NCI-H345 (cell line): ENCODE data around the gene CTNNA1.
A peak's percentile ranks its signal among the peaks of the same experiment; 100 is the strongest.

Experiments used
- DNase-seq: peaks from one replicate; lab custom pipeline; 2025; lab: John Stamatoyannopoulos, UW

CTNNA1 gene

DNA sequence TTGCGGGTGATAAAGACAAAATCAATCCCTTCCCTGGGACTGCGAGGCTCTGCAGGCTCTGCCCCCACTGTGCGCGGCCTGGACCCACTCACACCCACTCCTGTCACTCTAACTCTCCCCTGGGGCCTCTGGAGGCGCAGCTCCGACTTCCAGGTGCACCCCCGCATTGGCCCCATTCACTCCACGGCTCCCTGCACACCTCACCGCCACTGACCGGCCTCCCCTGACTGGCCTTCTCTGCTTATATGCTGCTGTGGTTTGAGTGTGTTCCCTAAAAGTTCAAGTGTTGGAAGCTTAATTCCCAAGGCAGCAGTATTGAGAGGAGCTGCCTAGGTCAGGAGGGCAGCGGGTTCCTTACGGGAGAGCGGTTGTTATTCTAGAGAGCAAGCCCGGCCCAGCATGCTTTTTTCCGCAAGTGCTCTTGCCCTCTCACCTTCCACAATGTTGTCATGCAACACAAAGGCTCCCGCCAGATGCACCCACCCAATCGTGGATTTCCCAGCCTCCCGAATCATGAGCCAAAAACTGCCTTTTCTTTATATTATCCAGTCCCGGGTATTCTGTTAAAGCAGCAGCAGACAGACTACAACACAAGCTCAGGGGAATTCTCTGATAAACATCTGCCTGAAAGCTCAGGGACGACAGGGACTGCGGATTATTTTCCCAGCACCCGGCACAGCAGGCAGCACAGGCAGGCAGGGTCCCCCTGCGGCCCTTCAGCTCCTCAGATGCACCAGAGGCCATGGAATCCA, 195.4 kb downstream of the CTNNA1 start:
- DNase-seq, result no peak

DNA sequence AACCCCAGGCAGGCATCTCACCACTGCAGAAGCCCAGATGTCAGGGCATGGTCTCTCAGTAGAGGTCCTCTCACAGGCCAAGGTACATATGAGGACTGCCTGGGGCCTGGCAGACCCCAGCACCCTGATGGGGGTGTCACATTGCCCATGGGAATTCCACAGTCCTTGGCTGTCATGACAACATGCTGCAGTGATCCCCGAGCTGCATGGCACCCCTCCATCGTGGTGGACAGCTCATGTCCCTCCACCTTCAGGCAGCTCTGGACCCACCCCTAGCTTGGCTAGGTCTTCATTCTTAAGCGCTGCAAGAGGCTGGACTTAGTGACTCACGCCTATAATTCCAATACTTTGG, 196.0 kb downstream of the CTNNA1 start:
- no peak for DNase-seq

DNA sequence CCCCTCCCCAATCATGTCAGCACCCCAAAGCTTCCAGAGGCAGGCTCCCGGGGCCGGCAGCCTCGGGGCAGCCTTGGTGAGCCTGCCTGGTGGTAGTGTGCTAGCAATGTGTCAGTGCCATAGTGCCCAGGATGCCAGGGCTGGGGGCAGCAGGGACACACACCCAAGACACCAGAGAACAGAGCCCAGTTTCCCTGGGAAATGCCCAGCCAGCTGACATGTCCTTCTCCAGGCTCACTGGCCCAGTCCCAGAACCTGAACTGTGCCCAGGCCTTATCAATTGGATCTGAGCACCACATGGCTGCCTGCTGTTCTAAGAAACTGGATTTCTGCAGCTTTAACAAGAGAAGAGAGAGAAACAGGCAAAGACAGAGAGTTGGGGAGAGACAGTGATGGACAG, 196.8 kb downstream of the CTNNA1 start:
- DNase-seq, result no peak

DNA sequence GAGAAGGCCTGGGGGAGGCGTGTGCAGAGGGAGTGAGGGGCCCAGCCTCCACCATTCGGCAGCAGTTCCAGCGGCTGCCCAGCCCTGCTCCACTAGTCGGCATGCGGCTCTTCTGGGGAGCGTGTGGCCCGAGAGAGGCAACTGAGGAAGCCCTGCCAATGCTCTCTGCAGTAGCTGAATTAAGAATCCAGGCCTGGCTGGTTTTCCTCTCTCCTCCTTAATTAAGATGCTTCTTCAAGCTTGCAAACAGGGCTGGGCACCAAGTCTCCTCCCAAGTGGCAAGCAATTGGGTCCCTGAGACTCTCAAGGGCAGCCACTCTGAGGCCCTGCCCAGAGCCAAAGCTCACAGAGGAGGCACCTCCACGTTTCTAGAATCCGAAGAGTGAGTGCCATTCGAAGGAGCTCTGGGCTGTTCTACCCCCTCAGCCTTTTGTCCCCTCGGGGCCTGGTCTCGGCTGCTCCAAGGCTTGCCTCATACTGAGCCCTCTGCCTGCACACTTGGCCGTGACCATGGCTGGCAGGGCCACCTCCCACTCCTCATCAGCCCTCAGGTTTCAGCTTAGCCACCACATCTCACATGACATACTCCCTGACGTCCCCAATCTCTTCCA, 197.3 kb downstream of the CTNNA1 start:
- DNase-seq, result no peak

DNA sequence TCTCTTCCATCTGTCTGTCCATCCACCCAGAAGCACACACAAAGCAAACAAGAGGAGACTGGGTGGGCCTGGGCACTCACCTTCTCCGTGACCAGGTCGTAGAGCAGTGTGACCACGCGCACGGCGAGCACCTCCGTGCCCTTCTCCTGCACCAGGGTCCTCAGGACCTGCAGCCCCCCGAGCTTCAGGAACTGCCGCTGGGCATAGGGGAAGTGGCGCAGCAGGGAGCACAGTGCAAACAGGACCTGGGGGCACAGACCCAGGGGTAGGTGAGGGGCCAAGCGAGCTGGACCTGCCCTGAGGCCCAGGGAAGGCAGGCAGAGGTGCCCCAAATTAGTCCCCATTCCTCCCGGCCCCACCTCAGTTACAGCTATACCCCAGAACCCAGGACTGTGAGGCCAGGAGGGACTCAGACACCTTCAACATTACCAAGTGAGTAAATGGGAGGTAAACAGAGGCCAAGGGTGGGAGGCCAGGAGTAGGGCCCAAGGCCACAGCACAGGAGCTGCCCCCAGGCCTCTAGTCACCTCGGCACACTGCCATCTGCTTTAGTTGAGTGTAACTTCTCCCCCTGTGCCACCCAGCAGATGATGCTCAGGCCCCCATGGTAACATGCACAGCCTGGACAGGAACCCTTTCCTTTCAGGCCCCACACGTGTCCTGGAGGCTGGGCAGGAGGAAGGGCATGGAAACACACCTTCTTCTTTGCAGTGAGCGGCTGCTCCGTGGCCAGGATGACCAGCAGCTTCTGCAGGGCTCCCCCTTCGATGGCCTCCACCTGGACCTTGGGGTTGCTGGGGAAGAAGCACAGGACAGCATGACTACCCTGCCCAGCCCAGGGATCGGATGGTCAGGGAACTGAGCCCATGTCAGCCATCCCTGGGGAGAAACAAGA, 198.1 kb downstream of the CTNNA1 start:
- no peak for DNase-seq

DNA sequence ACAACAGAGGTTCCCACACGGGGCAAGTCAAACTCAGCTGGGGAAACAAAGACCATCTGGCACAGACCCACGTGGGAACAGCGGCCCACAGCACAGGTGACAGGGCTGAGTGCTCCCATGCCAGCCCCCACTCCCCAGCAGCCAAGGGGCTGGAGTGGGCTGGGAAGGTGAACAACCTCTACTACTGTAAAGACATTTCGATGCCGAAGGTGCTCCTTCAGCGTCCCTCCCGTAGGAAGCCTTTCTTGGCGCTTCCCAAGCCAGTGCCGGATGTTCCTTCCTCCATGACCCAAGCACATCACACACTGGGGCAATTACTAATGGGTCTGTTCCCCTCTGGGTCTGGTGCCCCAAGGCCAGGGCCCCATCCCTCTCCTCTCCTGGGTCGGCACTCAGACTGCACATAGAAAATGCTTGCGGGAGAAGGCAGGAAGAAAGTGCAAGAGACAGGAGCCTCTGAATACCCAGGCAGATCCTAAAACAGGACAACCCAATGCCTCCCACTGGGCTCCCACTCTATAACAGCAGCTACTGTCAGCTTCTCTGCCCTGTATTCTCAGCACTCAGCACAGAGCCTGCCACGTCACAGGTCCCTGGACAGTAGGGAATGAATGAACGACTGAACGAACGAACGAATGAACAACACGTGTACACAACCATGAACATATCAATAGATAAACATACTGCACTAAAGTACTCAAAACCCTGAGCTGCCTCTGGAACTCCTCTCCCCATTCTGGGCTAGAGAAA, 198.9 kb downstream of the CTNNA1 start:
- no peak for DNase-seq

DNA sequence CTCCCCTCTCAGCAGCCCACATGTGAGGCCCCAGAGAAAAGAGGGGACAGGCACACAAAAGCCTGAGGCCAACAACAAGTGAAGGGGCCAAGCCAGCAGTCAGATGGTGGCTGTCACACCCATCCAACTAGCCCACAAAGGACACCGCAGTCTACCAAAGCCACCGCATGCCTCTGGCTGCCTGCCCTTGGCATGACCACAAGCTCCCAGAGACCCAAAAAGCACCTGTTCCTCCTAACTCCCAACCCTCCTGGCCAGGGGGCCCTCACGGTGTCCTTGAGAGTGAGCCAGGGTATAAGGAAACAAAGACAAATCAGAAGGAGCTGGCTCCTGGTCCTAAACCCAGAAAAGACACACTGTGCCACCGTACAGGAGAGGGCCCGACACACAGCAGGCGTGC, 199.7 kb downstream of the CTNNA1 start:
- DNase-seq, result no peak

DNA sequence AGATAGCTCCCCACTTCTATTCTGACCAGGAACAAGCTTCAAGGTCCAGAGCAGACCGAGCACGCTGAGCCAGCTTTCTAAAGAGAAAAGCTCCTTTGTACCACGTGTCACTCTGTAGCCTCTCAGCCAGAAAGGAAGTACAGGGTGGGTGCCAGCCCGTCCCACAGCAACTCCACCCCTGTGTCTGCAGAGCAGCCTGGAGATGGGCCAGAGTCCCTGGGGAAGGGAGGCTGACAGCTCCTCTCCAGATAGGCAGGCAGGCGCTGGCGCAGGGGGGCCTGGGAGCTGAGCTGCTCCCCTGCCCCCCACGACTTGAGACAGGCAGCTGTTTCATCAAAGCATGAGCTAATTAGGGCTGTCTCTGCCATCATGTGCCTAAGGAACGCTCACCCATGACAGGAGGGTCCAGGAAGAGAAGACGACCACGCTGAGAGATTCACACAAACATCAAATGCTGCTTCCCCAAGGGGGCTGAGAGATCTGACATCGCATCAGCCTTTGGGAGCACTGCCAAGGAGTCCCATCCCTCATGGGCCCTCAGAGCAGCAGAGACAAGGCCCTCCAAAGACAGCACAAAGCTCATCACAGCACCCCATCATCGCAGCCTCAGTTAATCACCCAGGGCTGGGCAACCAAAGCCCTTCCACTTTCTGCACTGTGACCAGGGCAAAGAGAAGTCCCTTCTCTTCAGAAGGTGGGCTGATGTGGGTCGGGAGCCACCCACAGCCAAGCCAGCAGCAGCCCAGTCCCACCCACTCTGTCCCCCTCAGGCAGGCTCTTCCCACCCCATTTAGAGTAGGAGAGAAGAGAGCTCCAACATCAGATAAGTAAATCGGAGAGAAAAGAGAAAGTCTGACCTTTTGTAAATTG, 200.4 kb downstream of the CTNNA1 start:
- DNase-seq, result peak; percentile 95

DNA sequence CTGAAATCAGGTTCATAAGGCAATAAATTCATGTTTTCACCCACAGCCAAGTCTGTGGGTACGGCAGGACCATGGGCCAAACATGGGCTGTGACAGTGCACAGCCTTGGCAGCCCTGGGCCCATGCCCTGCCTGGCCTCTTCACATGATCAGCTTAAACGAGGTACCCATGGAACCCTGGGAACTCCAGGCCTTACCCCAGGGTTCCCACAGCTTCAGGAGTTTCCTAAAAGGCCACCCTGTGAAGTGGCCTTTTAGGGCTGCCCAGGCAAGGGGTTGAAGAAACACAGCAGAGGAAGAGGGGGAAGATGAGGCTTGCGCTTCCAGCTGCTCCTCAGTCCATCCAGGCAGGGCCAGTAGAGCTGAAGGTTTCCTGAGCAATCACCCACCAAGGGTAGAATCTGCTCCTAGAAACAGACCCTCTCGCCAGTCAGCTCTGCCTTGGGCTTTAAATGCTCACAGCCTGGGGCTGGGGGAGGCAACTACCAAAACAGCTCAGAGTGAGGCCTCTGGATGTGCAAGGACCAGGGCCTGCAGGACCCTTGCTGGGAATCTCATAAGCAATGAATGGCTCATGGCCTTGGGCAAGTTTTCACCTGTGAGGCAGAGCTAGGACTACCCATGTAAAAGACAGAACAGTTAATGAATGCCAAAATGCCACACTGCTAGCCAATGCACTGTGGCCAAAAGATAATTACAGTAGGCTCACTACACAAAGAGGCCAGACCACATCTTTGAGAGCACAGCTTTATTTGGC, 201.2 kb downstream of the CTNNA1 start:
- DNase-seq, result peak; percentile 72

DNA sequence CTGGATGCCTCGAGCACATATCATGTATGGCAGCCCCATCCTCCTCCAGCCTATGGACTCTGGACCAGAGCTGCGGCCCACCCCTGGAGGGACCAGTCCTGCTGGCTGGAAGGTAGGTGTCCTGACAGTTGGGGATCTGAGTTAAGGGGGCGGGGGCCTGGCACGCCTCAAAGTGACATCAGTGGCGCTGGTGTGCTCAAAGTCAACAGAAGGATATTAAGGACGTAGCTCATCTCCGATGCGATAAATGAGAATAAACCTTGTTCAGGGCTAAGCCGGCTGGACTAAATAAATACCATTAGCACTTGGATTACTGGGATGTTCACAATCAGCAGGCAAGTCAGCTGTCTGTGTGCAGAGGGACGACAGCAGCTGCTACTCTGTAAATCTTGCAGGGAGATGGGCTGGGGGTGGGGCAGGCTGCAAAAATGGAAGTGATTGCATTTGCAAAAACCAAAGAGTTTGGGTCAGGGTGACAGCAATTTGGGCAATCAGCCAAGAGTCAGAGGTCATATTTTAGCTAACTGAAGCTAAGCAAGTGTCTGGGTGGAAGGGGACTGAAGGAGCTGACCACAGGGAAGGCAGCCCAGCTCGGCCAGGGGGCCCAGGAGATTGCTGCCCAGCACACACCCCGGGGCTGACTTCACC, 201.9 kb downstream of the CTNNA1 start:
- DNase-seq, result peak; percentile 95

DNA sequence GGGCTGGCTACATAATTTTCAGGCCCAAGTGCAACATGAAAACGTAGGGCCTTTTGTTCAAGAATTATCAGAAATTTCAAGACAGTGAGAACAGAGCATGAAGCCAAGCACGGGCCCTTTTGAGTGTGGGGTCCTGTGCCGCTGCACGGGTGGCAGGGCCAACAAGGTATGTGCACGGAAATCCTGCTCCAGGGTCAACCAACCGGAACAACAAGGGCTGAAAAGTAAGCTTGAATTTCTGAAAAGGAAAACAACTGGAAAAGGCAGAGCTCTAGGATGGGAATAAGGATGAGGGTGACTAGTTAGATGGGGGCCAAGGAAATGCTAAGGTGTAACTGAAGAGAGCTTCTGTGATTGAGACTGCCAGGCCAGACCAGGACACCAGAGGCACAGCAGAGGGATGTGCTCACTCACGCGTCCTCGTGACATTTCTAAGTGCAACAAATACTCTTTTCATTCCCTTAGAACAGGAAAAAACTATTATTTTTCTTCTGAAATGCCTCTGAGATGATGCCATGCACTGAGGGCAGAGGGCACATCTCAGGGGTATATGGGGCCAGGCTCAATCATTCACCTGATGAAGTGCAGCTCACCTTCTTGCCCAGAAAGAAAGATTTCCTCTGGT, 202.6 kb downstream of the CTNNA1 start:
- no peak for DNase-seq

DNA sequence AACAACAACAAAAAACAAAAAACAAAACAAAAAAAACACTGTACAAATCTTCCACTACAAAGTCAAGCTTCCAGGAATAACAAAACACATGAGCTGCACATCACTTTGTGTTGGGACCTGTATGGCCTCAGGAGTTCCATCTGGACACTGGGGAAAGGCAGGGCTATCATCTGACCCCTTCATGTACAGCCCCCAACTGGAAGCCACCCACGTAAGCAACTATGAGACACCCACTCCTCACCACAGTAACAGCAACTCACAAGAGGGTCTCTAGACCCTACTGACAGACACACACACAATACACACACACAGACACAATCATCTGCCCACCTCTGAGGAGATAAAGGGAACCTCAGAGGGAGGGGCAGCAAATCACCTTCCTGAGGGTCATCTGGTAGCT, 203.6 kb downstream of the CTNNA1 start:
- DNase-seq, result no peak

DNA sequence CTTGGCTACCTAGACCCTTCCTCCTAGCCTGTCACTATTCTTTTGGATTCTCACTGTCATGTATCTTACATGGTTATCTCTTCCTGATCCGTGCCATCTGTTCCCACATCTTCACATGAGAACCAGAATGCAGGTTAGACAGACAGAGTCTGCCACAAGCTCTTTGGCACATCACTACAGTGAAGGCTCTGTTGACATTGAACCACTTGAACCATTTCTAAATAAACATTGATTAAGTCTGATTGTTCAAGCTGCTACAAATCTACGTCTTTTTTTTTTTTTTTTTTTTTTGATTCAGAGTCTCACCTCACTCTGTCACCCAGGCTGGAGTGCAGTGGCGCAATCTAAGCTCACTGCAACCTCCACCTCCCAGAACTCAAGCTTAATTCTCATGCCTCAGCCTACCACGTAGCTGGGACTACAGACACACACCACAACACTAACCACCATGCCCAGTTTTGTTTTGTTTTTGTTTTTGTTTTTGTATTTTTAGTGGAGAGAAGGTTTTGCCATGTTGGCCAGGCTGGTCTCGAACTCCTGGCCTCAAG, 207.0 kb downstream of the CTNNA1 start:
- DNase-seq, result peak; percentile 90

DNA sequence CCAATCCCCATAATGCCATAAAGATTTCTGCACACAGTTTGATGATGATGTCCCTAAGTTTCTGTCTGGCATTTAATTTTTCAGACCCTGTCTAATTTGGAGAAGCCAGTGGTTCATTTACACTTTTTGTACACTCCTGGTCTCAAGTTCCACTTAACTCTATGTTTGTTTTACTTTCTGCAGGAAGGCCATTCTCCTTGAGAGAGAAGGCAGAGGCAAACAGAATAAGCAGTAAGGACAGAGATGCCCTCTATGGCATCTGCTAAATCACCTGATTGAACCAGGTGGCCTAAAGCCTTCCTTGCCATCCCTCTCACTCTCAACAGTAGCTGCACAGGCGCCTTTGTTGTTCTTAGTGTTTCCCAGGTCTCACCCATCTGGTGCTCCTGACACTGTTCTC, 208.0 kb downstream of the CTNNA1 start:
- DNase-seq, result peak; percentile 42

DNA sequence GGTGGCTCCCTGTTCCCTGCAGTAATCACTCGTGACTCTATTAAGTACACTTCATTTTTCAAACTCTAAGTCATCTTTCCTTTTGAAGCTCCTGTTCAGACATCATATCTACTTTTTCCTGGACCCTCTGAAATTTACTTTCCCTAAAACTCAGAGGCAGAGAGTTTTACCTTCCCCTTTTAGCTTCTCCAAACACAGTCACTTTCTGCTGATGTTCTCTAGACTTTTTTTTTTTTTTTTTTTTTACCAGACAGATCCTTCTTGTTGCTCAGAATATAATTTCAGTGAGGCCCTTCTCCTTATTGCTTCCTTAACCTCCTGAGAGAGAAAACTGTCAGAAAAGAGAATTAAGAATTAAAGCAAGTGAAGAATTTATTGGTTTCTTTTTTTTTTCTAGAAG, 208.5 kb downstream of the CTNNA1 start:
- no peak for DNase-seq

DNA sequence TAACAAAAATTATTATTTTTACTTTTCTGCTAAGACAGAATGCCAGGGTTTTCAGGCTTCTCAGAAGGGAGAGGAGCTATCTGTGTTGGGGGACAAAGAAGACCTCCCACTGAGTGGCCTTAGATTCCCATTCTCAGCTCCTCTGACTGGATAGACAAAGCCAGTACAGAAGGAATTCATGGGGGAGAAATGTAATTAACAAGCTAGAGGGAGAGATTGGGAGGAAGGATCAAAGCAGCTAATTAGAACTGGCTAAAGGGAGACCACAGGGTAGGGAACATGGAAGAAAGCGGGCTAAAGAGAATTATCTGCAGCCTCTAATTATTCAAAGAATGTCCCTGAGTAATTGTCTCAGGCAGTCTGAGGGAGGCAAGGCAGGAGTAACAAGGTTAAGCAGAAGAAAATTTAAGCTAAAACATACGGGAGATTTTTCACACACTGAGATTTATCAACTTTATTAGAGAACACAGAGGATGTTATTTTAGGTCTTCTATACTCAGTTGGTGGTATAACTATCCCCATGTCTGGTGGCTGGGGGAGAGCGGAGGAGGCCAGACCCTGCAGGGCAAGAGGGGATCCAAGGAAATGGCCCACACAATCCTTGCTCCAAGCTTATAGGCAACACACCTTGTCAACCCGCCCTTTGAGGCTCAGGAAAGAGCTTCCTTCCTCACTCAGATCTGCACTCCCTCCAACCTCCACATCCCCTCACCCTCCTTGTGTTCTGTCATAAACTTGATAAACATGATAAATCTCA, 209.6 kb downstream of the CTNNA1 start:
- DNase-seq, result no peak

DNA sequence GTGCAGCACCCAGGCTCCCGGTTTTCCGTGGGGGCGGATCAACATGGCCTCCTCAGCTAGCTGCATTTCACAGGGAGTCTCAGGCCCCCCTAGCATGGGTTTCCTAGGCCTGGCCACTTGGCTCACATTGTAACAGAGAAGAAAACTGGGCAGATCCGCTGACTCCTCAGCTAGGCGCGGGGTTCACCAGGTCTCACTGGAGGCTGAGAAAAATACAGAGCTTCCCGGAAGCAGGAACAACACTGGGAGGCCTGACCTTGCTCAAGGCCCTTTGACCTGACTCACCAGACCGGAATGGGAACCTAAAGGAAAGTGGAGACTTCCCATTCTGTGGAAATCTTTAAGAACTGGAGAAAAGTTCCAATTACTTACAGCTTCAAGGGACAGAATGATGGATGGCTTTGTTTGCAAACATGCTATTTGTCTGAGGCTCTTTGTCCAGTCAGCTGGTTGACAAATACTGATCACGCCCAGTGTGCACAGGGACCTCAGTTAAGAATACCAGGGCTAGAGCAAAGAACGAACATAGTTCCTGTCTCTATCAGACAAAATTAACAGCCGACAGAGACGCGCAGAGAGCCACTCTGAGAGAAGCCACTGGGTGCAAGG, 210.6 kb downstream of the CTNNA1 start:
- no peak for DNase-seq

DNA sequence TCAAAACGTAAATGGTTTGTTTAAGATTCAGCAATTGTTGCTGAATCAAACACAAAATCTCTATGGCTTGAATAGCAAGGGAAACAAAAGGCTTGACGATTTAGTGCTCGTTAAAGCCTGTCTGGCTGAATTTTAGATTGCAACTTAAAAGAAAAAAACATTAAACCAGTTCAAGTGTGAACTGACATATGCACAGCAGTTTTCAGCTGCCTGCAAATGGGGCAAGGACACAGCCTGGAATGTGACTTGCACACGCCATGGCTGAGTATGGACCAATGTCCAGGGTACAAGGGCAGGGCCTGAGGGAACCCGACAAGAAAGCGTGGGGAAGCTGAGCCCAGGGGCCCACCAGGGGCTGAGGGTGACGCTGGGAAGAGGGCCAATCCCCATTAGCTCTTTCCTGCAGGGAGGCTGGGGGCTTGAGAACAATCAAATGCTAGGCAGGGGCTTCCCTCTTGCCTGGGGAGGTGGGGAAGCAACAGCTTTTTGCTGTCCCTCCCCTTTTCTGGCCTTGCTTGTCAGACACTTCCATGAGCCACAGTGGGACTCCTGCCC, 211.5 kb downstream of the CTNNA1 start:
- no peak for DNase-seq
